Activated CD4-positive, alpha-beta T cell treated with anti-CD3 and anti-CD28 coated beads, Interleukin-2, Interleukin-4, amounts not matched to agents 100 ng/mL and 50 ng/mL, durations not matched to agents 16 hours and 8 hours (primary cell): Measurements from ENCODE around the gene CKAP2L.
A peak's percentile ranks its signal among the peaks of the same experiment; 100 is the strongest.

Experiments used
- DNase-seq: peaks from one replicate; pipeline ENCODE4 v3.0.0-alpha.2; 2020; ENCODE audit warnings: low spot score

CKAP2L gene

GRCh38 chr2:112764071-112765044, at the start of gene CKAP2L:
TSS of gene CKAP2L (minus strand) at chr2:112764609. CDS start at chr2:112764598, 11 bp downstream.
- DNase-seq, result peak; percentile 99

- DNase-seq, result no peak
Observed at GRCh38 chr2:112813280-112813966, 49.0 kb upstream of the CKAP2L start.

GRCh38 chr2:112812318-112813267, 48.2 kb upstream of the CKAP2L start:
- no peak for DNase-seq

- no peak for DNase-seq
Observed at GRCh38 chr2:112811841-112812306, 47.5 kb upstream of the CKAP2L start.

- DNase-seq, result no peak
Observed at GRCh38 chr2:112811276-112811831, 46.9 kb upstream of the CKAP2L start.

GRCh38 chr2:112809112-112809511, 44.7 kb upstream of the CKAP2L start:
- DNase-seq, result no peak

GRCh38 chr2:112807233-112807807, 42.9 kb upstream of the CKAP2L start:
- DNase-seq, result no peak

GRCh38 chr2:112805542-112805941, 41.1 kb upstream of the CKAP2L start:
- no peak for DNase-seq

- DNase-seq, result peak; percentile 60
Observed at GRCh38 chr2:112803691-112804521, 39.5 kb upstream of the CKAP2L start.

- DNase-seq, result no peak
Observed at GRCh38 chr2:112800881-112801583, 36.6 kb upstream of the CKAP2L start.

GRCh38 chr2:112798979-112799975, 34.9 kb upstream of the CKAP2L start:
- no peak for DNase-seq

GRCh38 chr2:112796486-112796885, 32.1 kb upstream of the CKAP2L start:
- DNase-seq, result no peak

GRCh38 chr2:112795774-112796173, 31.4 kb upstream of the CKAP2L start:
- DNase-seq, result no peak

- no peak for DNase-seq
Observed at GRCh38 chr2:112794841-112795240, 30.4 kb upstream of the CKAP2L start.

GRCh38 chr2:112794131-112794733, 29.8 kb upstream of the CKAP2L start:
- DNase-seq, result peak; percentile 86

GRCh38 chr2:112793449-112793978, 29.1 kb upstream of the CKAP2L start:
- peak; percentile 65 for DNase-seq

- DNase-seq, result no peak
Observed at GRCh38 chr2:112792419-112792818, 28.0 kb upstream of the CKAP2L start.
